HG02943 (cell line): ENCODE results near the gene FKRP.
"Not testable (repeated sequence)": the region's sequence is repeated elsewhere in the genome, so short reads cannot be mapped to it uniquely, and the experiment has no call there.

Source experiments
- ATAC-seq: cut with Tn5 transposase; IDR thresholded peaks from one replicate; pipeline ENCODE4 v1.9.1; 2021; ENCODE audit warnings: mild to moderate bottlenecking, low read depth, moderate library complexity; ENCODE audit not compliant: unreplicated experiment

The FKRP gene, protein sequence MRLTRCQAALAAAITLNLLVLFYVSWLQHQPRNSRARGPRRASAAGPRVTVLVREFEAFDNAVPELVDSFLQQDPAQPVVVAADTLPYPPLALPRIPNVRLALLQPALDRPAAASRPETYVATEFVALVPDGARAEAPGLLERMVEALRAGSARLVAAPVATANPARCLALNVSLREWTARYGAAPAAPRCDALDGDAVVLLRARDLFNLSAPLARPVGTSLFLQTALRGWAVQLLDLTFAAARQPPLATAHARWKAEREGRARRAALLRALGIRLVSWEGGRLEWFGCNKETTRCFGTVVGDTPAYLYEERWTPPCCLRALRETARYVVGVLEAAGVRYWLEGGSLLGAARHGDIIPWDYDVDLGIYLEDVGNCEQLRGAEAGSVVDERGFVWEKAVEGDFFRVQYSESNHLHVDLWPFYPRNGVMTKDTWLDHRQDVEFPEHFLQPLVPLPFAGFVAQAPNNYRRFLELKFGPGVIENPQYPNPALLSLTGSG

DNA sequence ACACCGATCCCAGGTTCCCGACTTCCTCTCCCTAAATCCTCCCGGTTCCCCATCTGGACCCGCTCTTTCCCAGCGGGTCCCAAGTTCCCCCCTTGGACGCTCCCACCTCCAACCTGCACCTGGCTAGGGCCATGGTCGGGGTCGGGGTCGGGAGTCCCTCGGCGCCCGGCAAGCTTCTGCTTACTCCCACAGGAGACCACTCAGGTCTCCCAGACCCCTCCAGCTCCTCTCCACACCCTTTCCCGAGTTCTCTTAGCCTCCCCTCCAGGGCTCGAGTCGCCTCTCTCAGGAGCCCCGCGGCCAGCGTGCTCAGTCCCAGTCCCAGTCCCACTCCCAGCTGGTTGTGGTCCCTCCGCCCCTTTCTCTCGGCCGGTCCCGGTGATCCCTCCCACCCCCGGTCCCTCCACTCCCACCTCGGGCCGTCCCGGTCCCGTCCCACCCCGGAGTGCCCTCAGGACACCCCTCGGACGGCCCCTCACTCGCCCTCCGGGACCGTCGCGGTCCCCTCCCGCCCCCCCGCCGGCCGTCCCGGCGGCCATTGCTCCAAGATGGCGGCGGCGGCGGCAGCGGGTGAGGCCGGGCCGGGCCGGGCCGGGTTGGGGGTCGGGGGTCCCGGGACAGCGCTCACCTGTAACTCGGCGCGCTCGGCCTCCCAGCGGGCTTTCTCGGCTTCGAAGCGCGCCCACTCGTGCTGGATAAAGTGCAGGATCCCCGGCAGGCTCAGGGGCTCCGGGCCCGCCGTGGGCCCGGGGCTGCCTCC, at the start of gene FKRP:
Gene FKRP (plus strand): TSS at position 537 of the 760 bp plus-strand sequence. CDS start 9,394 bp downstream, outside the sequence.
- peak; percentile 54 for ATAC-seq

- no peak for ATAC-seq
These were observed 49.0 kb upstream of the FKRP start for GRCh38 chr19:46696866-46697203.

GRCh38 chr19:46697204-46697960, 48.5 kb upstream of the FKRP start:
- no peak for ATAC-seq

- no peak for ATAC-seq
These were observed 47.2 kb upstream of the FKRP start for GRCh38 chr19:46698395-46699321.

GRCh38 chr19:46700704-46701103, 45.2 kb upstream of the FKRP start:
- ATAC-seq = no peak

GRCh38 chr19:46704379-46705076, 41.3 kb upstream of the FKRP start:
- no peak for ATAC-seq

DNA sequence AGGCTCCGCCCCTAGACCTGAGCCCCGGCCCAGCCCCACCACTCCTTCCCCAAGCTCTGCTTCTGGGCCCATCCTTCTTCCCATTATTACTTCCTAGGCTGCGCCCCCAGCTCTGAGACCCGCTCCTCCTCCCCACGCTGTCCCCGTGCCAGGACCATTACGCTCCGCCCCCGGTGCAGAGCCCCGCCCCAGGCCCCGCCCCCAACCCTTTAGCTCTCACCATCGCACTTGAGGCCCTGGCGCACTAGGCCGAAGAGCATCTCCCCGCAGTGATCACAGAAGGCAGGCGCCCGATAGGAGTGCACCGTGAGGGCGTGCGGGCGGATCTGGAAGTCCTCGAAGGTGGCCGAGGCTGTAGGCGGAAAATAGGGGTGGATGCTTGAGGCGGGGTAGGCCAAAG, 35.2 kb upstream of the FKRP start:
- no peak for ATAC-seq

DNA sequence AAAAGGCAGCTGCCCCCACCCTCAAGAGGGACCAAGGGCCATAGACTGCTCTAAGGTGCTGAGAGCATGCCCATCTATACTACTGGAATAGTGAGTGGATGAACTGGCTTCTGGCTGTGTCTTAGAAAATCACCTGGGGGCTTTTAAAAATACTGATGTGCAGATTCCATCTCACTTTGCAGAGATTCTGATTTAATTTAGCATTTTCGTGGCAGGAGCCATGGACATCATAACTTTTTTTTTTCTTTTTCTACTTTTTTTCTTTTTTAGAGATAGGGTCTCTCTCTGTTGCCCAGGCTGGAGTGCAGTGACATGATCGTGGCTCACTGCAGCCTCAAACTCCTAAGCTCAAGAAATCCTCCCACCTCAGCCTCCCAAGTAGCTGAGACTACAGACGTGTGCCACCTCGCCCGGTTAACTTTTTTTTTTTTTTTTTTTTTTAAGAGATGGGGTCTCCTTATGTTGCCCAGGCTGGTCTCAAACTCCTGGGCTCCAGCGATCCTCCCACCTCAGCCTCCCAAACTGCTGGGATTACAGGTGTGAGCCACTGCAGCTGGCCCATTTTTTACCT, 33.0 kb upstream of the FKRP start:
- ATAC-seq = not testable (repeated sequence)

DNA sequence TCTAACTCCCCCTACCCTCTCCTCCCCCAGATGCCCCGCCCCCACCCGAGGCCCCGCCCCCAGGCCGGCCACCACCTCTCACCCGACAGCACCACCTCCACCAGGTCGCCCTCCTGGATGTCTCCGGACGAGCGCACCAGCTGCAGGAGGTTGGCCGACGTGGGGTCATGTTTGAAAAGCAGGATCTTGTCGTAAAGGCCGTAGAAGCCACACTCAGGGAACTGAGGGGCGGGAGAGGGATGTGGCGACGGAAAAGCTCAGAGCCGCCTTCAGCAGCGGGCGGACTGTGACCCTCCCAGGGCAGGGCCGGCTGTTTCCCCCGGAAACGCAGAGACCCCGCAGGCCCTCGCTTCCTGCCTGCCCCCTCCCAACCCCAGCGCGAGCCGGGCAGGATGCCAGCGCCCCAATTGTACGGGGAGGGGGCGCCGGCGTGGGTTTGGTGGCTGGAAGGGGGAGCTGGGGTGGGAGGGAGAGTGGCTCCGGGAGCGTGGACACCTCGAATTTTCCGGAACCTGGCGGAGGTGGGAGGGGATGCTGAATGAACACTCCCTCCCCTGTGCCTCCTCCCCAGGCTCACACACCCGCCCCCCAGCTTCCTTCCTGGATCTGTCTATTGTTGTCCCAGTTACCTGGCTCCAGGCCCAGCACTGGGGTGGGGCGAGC, 31.9 kb upstream of the FKRP start:
- no peak for ATAC-seq

DNA sequence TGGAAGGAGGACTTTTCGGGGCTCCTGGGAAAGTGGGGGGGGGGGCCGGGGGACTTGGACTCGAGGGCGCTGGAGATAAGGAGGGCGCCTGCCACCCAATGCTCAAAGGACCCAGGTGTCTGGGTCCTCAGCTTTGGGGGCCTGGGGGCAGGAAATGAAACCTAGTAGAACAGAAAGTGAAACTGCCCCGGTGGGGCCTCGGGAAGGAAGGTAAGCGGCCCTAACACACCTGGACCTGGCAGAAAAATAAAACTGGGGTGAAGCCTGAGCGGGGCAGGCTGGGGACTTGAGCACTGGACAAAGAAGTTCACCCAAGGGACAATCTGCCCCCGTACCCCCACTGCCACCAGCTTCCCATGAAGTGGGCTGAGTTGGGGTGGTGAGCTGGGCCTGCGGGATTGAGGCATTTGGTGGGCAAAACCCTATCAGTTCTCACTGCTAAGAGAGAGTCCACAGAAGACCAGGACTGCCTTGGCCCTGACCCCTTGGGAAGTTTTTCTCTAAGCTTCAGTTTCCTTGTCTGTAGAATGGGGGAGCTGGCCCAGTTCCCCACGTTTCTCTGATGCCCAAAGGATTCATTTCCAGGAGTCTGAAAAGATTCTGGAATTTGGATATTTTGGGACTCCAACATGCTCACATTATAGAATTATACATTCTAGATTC, 31.3 kb upstream of the FKRP start:
- no peak for ATAC-seq

DNA sequence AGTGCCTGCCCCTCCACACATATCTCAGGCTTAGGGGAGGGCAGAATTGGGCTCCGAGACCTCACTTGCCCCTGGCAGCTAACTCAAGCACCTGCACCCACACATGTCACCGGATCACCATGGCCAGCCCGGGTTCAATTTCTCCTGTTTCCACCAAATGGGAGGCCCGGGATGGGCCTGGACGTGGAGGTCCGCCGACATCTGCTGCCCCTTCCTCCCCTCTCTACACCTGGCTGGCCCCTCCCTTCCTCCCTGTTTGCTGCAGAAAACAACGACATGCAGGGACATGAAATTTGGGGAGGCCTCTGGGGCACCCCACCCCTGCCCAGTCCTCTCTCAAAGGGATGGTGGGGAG, 30.3 kb upstream of the FKRP start:
- ATAC-seq = no peak

- no peak for ATAC-seq
These were observed 29.7 kb upstream of the FKRP start for GRCh38 chr19:46715975-46716671.

- ATAC-seq = no peak
These were observed 29.2 kb upstream of the FKRP start for GRCh38 chr19:46716672-46717033.

- ATAC-seq = no peak
These were observed 28.7 kb upstream of the FKRP start, which contains the start of gene PRKD2 for GRCh38 chr19:46717034-46717715. Gene PRKD2 (minus strand): TSS chr19:46717114. CDS start chr19:46716370, 744 bp downstream.

DNA sequence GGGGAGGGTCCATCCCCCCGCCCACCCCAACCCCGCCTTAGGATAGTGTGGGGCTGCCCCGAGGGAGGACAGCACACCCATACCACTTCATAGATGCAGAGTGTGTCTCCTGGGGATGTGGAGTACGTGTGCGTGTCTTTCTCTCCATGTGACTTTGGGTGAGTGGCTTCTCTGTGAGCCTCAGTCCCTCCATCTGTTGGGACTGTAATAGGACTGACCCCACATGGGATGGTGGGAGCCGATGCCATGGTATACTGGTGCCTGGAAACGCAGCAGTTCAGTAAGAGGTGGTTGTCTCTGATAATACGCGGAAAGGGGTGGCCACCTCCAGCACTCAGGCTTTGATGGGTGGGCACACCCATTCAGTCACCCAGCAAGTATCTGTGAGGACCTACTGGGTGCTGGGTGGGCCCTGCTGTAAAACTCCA, 28.1 kb upstream of the FKRP start:
- no peak for ATAC-seq

DNA sequence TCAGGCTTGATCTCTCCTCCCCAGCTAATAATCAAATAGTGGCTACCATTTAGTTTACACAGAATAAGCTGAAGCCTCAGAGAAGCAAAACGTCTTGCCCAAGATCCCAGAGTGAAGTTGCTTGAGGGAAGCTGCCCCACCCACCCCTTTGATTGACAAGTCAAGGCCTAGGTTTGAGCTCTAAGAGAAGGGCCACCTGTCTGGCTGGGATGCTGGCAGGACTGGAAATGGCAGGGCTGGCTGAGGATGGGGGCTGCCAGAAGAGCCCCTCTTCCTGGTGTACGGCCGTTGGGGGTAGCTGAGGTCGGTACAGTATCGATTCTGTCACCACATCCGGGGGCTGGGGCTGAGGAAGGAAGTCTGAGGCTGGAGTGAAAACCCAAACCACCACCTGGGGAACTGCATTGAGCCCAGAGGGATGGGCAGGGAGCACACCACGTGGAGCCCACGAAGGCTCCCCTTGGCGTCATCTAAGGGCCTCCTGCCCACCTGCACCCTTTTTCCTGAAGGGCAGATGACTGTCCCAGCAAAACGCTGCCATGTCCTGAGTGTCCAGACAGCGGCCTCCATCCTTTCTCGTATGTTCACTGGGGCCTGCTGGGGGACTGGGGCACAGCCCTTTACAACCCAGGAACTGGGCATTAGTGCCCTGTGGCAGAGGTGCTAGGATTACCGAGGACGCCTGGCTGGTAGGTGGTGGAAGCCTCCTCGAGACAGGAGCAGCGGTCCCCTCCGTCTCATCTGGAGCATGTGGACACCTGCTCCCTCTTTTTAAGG, 27.5 kb upstream of the FKRP start:
- no peak for ATAC-seq
